Activated naive CD8-positive, alpha-beta T cell (primary cell): ENCODE measurements around the gene DRD4.

Experiments used
- H3K27ac Mint-ChIP-seq: one replicate; pipeline ENCODE4 v1.8.0; 2021; ENCODE audit warnings: mixed read lengths
- H3K27me3 Mint-ChIP-seq: one replicate; pipeline ENCODE4 v1.8.0; 2021; ENCODE audit warnings: mixed read lengths
- H3K36me3 Mint-ChIP-seq: one replicate; pipeline ENCODE4 v1.8.0; 2021; ENCODE audit warnings: mixed read lengths
- H3K4me1 Mint-ChIP-seq: one replicate; pipeline ENCODE4 v1.8.0; 2021; ENCODE audit warnings: low read depth, mixed read lengths
- H3K4me3 Mint-ChIP-seq: one replicate; pipeline ENCODE4 v1.8.0; 2021; ENCODE audit warnings: mild to moderate bottlenecking, mixed read lengths
- H3K9me3 Mint-ChIP-seq: one replicate; pipeline ENCODE4 v1.8.0; 2021; ENCODE audit warnings: low read depth, mixed read lengths

The DRD4 gene

GRCh38 chr11:659532-660085 lies 22.5 kb downstream of the DRD4 start:
- H3K4me3 Mint-ChIP-seq: no peak overlapping the region
- no peaks in the 10 kb centered on the region for H3K9me3 Mint-ChIP-seq
- no peaks in the 10 kb centered on the region for H3K4me1 Mint-ChIP-seq
- H3K27me3 Mint-ChIP-seq: no peaks in the 10 kb centered on the region
- peaks cover 2% of the 10 kb centered on the region for H3K36me3 Mint-ChIP-seq
- no peak overlapping the region for H3K27ac Mint-ChIP-seq

DNA sequence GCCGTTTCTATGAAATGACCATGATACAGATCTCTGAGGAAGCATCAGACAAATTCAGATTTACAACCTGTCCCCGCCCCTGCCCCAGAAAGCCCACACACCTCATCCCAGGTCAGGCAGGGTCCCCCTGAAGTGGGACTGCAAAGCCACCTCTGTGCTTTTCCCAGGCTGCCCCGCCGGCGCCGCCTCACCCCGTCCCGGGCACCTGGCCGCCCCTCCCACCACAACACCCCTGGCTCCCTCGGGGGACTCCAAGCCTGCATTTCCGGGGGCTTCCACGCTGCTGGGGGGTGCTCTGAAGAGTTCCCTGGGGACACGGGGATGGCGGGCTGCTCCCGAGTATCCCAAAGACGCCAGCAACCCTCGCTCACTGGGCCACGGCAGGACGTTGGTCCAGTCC lies 23.2 kb downstream of the DRD4 start:
- Mint-ChIP-seq H3K36me3 (peaks cover 2% of the 10 kb centered on the region), H3K4me3 (no peak overlapping the region), H3K9me3 (no peaks in the 10 kb centered on the region), H3K27ac (no peak overlapping the region), H3K27me3 (no peaks in the 10 kb centered on the region), H3K4me1 (no peaks in the 10 kb centered on the region)

DNA sequence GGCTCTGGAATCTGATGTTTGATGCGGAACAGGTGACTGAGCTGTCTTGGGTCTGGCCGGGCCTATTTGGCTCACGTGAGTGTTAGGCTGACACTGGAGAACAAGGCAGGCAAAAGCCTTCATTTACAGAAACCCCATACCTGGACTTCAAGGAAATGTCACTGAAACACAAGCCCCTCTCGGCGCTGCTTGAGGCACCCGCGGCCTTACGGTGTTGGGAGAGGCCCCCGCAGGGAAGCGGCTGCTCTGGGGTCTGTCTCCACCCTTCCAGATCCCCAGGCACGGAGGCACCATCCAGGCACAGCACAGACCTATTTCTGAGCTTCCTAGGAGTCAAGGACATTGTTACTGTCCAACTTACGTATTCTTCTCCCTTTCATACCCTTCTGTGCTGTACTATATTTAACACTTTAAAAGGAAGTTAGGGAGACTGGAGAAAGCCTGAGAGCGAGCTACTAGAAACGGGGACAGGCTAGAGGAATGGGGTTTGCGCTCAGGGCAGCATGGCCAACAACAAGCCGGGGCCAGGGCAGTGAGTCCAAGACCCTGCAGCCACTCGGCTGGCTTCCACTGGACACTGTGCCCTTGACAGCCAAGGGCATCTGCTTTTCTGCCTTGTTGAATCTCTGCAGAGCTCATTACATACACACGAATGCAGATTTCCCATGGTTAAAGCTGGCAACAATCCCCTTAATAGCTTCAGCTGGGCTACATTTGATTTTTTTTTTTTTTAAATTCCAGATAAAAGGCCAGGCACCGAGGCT lies 23.8 kb downstream of the DRD4 start:
- no peaks in the 10 kb centered on the region for H3K27me3 Mint-ChIP-seq
- no peak overlapping the region for H3K27ac Mint-ChIP-seq
- H3K9me3 Mint-ChIP-seq: no peaks in the 10 kb centered on the region
- H3K36me3 Mint-ChIP-seq: peaks cover 2% of the 10 kb centered on the region
- H3K4me3 Mint-ChIP-seq: no peak overlapping the region
- no peaks in the 10 kb centered on the region for H3K4me1 Mint-ChIP-seq

DNA sequence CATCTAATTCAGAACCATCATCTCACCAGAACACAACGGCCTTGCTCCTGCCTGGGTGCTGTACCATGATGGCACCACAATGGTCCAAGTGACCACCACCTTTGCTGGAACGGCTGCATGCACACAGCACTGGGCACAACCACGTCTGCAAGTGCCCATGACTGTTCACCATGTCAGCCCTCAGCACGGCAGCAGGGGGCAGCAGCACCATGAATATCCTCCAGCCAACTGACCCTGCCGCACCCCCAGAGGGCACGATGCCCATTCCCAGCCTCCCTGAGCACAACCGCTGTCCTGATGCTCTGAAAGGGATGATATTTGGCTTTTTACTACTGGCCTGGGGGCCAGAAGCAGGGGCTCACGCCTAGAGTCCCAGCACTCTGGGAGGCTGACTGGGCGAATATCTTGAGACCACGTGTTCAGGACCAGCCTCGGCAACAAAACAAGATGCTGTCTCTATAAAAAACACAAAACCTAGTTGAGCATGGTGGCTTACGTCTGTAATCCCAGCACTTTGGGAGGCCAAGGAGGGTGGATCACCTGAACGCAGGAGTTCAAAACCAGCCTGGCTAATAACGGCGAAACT lies 25.7 kb downstream of the DRD4 start:
- H3K4me3 Mint-ChIP-seq: no peak overlapping the region
- H3K36me3 Mint-ChIP-seq: peaks cover 2% of the 10 kb centered on the region
- H3K27me3 Mint-ChIP-seq: no peaks in the 10 kb centered on the region
- H3K27ac Mint-ChIP-seq: no peak overlapping the region
- no peaks in the 10 kb centered on the region for H3K4me1 Mint-ChIP-seq
- no peaks in the 10 kb centered on the region for H3K9me3 Mint-ChIP-seq

- Mint-ChIP-seq H3K9me3 (no peaks in the 10 kb centered on the region), H3K4me1 (no peaks in the 10 kb centered on the region), H3K27ac (no peak overlapping the region), H3K36me3 (peaks cover 4% of the 10 kb centered on the region), H3K27me3 (no peaks in the 10 kb centered on the region), H3K4me3 (no peak overlapping the region)
Measured at GRCh38 chr11:665062-665703, 28.1 kb downstream of the DRD4 start.

- no peak overlapping the region for H3K4me3 Mint-ChIP-seq
- no peaks in the 10 kb centered on the region for H3K9me3 Mint-ChIP-seq
- H3K27ac Mint-ChIP-seq: no peak overlapping the region
- H3K4me1 Mint-ChIP-seq: no peaks in the 10 kb centered on the region
- H3K27me3 Mint-ChIP-seq: no peaks in the 10 kb centered on the region
- peaks cover 4% of the 10 kb centered on the region for H3K36me3 Mint-ChIP-seq
Measured at GRCh38 chr11:665704-666281, 28.7 kb downstream of the DRD4 start.

GRCh38 chr11:673866-674265 lies 36.8 kb downstream of the DRD4 start:
- Mint-ChIP-seq H3K27ac (no peak overlapping the region), H3K4me1 (no peaks in the 10 kb centered on the region), H3K36me3 (peaks cover 6% of the 10 kb centered on the region), H3K4me3 (no peak overlapping the region), H3K9me3 (no peaks in the 10 kb centered on the region), H3K27me3 (no peaks in the 10 kb centered on the region)

GRCh38 chr11:674406-674805 lies 37.3 kb downstream of the DRD4 start:
- Mint-ChIP-seq H3K27ac (no peak overlapping the region), H3K36me3 (peaks cover 6% of the 10 kb centered on the region), H3K4me1 (no peaks in the 10 kb centered on the region), H3K9me3 (no peaks in the 10 kb centered on the region), H3K27me3 (no peaks in the 10 kb centered on the region), H3K4me3 (no peak overlapping the region)

- Mint-ChIP-seq H3K36me3 (peaks cover 8% of the 10 kb centered on the region), H3K27ac (no peak overlapping the region), H3K4me3 (no peak overlapping the region), H3K27me3 (no peaks in the 10 kb centered on the region), H3K9me3 (no peaks in the 10 kb centered on the region), H3K4me1 (peaks cover 12% of the 10 kb centered on the region)
Measured at GRCh38 chr11:678297-678696, 41.2 kb downstream of the DRD4 start.

DNA sequence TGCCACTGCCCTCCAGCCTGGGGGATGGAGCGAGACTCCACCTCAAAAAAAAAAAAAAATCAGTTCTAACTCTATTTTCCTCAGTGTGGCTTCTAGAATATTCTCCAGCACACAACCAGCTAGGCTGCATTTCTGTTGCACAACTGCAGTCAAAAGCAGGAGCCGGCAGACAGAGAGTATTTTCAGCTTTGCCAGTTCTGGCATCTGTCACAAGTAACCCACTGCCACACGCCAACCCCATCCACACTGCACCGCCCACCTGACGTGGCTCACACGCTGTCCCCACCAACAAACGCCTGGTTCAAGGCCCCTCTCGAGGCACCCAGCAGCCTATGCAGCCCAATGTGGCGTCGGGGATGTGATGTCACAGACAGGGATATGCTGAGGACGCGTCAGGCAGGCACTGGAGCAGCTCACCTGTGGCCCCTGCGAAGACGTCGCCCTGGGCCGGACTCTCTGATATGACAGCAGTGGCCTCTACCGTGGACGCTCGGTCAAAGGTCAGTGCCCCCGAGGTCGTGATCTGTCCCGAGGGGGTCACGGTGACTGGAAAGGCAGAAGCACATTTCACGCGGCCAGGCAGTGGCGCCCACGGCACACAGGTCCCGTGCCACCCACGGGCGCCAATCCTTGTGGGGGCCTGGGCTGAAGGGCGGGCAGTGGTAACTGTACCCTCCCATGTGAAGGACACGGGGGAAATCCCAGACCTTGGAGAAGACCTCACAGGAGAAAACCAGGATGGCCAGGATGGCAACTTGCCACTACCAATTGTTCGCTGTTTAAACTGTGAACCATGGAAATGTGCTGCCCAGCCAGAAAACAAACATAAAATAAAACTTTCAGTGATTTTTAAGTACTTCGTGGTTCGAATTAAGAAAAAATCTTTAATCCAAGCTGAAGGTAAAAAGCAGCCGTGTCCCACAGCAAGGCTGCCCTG lies 42.5 kb downstream of the DRD4 start:
- H3K4me3 Mint-ChIP-seq: no peak overlapping the region
- no peak overlapping the region for H3K27ac Mint-ChIP-seq
- peaks cover 17% of the 10 kb centered on the region for H3K36me3 Mint-ChIP-seq
- H3K4me1 Mint-ChIP-seq: peaks cover 12% of the 10 kb centered on the region
- no peaks in the 10 kb centered on the region for H3K27me3 Mint-ChIP-seq
- H3K9me3 Mint-ChIP-seq: no peaks in the 10 kb centered on the region

- H3K36me3 Mint-ChIP-seq: peaks cover 18% of the 10 kb centered on the region
- no peaks in the 10 kb centered on the region for H3K27me3 Mint-ChIP-seq
- no peak overlapping the region for H3K4me3 Mint-ChIP-seq
- H3K27ac Mint-ChIP-seq: no peak overlapping the region
- no peaks in the 10 kb centered on the region for H3K9me3 Mint-ChIP-seq
- H3K4me1 Mint-ChIP-seq: peaks cover 12% of the 10 kb centered on the region
Measured at GRCh38 chr11:680476-680875, 43.4 kb downstream of the DRD4 start.

GRCh38 chr11:680970-681369 lies 43.9 kb downstream of the DRD4 start:
- Mint-ChIP-seq H3K27ac (no peak overlapping the region), H3K4me3 (no peak overlapping the region), H3K36me3 (peaks cover 18% of the 10 kb centered on the region), H3K4me1 (peaks cover 12% of the 10 kb centered on the region), H3K9me3 (no peaks in the 10 kb centered on the region), H3K27me3 (no peaks in the 10 kb centered on the region)

- no peak overlapping the region for H3K4me3 Mint-ChIP-seq
- H3K27ac Mint-ChIP-seq: peak overlapping the region; percentile 28
- no peaks in the 10 kb centered on the region for H3K9me3 Mint-ChIP-seq
- peaks cover 18% of the 10 kb centered on the region for H3K4me1 Mint-ChIP-seq
- no peaks in the 10 kb centered on the region for H3K27me3 Mint-ChIP-seq
- peaks cover 18% of the 10 kb centered on the region for H3K36me3 Mint-ChIP-seq
Measured at GRCh38 chr11:686451-687243, 49.6 kb downstream of the DRD4 start.

- H3K27ac Mint-ChIP-seq: no peak overlapping the region
- no peaks in the 10 kb centered on the region for H3K27me3 Mint-ChIP-seq
- peaks cover 23% of the 10 kb centered on the region for H3K4me1 Mint-ChIP-seq
- no peak overlapping the region for H3K4me3 Mint-ChIP-seq
- H3K9me3 Mint-ChIP-seq: no peaks in the 10 kb centered on the region
- H3K36me3 Mint-ChIP-seq: peaks cover 15% of the 10 kb centered on the region
Measured at GRCh38 chr11:687751-688150, 50.7 kb downstream of the DRD4 start.
